ENCODE measurements around the gene GPR139.

The GPR139 gene

DNA sequence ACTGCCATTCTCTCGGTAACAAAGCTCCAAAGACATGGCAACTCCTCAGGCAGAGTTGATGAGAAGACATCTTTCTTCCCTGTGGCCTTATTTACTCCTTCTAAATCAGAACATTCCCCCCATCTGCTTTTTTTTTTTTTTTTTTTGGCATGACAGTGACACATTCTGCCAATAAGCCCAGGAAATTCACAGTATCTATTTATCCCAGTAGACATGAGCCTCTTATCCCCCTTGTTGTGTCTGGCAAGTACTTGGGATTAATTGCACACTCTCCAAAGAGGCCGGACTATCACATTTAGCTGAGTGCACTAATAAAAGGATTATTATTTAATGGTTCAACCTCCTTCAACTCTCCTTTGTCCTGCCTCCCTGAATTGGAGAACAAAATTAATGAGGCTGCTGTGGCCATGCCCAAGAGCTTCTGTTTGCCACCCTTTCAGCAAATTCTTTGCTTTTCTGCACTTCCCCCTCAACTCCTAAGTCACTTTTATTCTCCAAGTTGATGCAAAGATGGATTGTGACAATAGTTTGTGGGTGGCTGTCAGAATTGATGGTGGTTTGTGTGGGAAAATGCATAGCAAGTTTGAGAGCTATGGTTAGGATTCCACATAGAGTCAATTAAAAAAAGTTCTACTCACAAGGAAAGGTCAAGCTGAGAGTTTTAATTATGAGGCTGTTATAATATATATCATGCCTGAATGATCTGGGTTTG, 47.2 kb downstream of the GPR139 start:
- TF ChIP-seq, protein P1, sequence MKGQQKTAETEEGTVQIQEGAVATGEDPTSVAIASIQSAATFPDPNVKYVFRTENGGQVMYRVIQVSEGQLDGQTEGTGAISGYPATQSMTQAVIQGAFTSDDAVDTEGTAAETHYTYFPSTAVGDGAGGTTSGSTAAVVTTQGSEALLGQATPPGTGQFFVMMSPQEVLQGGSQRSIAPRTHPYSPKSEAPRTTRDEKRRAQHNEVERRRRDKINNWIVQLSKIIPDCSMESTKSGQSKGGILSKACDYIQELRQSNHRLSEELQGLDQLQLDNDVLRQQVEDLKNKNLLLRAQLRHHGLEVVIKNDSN (IDR thresholded peaks at IDR 0.05), result no peak
- TF ChIP-seq CEBPB (IDR thresholded peaks at IDR 0.05) (no peak), EP300 (IDR thresholded peaks at IDR 0.05; ENCODE audit: borderline replicate concordance) (no peak), TAF1 (IDR thresholded peaks at IDR 0.05; ENCODE audit: low read depth) (no peak), FOXM1 (IDR thresholded peaks at IDR 0.05; ENCODE audit: borderline replicate concordance, low read depth) (no peak), CREB1 (IDR thresholded peaks at IDR 0.05; ENCODE audit: low read depth) (no peak), TCF12 (IDR thresholded peaks at IDR 0.05; ENCODE audit: low read depth) (no peak)

DNA sequence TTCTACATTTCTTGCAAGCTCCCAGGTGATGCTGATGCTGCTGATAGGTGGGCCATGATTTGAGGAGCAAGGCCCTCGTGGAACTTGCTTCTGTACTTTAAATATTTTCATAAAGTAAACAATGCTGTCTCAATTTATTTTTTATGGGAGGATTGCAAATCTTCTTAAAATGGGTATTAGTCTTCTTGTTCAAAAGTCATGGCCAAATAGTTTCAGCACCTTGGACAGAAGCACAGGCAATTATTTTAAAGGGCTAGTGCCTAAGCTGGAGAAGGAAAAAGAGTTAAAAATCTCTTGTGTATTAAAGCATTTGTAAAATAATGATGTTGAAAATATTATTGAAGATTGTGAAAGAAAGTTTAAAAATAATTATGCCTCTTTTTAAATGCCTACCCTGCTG, 50.5 kb downstream of the GPR139 start:
- TF ChIP-seq TAF1 (IDR thresholded peaks at IDR 0.05; ENCODE audit: low read depth), result no peak
- TF ChIP-seq, protein P2, sequence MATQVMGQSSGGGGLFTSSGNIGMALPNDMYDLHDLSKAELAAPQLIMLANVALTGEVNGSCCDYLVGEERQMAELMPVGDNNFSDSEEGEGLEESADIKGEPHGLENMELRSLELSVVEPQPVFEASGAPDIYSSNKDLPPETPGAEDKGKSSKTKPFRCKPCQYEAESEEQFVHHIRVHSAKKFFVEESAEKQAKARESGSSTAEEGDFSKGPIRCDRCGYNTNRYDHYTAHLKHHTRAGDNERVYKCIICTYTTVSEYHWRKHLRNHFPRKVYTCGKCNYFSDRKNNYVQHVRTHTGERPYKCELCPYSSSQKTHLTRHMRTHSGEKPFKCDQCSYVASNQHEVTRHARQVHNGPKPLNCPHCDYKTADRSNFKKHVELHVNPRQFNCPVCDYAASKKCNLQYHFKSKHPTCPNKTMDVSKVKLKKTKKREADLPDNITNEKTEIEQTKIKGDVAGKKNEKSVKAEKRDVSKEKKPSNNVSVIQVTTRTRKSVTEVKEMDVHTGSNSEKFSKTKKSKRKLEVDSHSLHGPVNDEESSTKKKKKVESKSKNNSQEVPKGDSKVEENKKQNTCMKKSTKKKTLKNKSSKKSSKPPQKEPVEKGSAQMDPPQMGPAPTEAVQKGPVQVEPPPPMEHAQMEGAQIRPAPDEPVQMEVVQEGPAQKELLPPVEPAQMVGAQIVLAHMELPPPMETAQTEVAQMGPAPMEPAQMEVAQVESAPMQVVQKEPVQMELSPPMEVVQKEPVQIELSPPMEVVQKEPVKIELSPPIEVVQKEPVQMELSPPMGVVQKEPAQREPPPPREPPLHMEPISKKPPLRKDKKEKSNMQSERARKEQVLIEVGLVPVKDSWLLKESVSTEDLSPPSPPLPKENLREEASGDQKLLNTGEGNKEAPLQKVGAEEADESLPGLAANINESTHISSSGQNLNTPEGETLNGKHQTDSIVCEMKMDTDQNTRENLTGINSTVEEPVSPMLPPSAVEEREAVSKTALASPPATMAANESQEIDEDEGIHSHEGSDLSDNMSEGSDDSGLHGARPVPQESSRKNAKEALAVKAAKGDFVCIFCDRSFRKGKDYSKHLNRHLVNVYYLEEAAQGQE (IDR thresholded peaks at IDR 0.05; ENCODE audit: low read depth), result peak; percentile 88

DNA sequence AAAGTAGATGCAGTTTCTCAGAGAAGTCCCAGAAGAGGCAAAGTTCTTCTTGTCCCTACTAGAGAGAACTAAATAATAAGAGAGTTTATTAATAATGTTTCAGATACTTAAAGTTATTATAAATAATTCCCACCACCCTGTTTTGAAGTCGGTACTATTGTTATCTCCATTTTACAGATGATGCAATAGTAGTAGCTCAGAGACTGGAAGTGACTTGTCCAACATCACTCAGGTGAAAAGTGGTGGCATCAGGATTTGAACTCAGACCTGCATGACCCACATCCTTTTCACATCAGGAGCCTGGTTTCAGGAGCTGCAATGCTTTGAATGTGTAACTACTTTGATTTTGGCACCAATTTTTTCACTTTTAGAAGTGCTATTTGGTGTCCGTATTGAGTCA, 52.7 kb downstream of the GPR139 start:
- no peak for TF ChIP-seq TEAD4 (IDR thresholded peaks at IDR 0.05)
- no peak for TF ChIP-seq EGR1 (IDR thresholded peaks at IDR 0.05)
- TF ChIP-seq EP300 (IDR thresholded peaks at IDR 0.05; ENCODE audit: borderline replicate concordance), result no peak
- no peak for TF ChIP-seq ZBTB7A (IDR thresholded peaks at IDR 0.05; ENCODE audit: low read depth)

DNA sequence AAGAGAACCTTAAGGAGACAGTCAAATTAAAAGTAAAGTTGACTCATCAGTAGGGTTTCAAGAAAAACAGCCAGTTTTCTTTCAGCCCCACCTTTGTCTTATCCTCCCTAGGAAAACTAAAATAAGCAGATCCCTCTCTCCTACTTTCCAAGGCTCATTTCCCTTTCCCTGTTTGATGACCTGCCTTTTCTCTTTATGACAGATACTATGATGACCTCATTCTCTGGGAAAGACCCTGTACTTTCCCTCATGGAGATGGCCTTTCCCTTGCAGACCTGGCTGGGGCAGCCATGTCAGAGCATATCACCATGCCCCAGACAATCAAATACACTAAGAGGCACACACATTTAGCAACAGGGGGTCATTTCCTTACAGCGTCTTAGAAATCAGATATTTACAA, 53.6 kb downstream of the GPR139 start:
- TF ChIP-seq ZBTB7A (IDR thresholded peaks at IDR 0.05; ENCODE audit: low read depth), result no peak
- TF ChIP-seq CREB1 (IDR thresholded peaks at IDR 0.05; ENCODE audit: low read depth), result no peak
- no peak for TF ChIP-seq RAD21 (IDR thresholded peaks at IDR 0.05; ENCODE audit: low read depth)
- no peak for TF ChIP-seq EGR1 (IDR thresholded peaks at IDR 0.05)
- TF ChIP-seq TEAD4 (IDR thresholded peaks at IDR 0.05), result no peak
- TF ChIP-seq, protein P3, sequence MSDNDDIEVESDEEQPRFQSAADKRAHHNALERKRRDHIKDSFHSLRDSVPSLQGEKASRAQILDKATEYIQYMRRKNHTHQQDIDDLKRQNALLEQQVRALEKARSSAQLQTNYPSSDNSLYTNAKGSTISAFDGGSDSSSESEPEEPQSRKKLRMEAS (IDR thresholded peaks at IDR 0.05), result no peak
- TF ChIP-seq CEBPB (IDR thresholded peaks at IDR 0.05), result no peak
- no peak for TF ChIP-seq YY1 (IDR thresholded peaks at IDR 0.05; ENCODE audit: low read depth)
- TF ChIP-seq FOXM1 (IDR thresholded peaks at IDR 0.05; ENCODE audit: borderline replicate concordance, low read depth), result no peak
- TF ChIP-seq EP300 (IDR thresholded peaks at IDR 0.05; ENCODE audit: borderline replicate concordance), result no peak
- TF ChIP-seq, protein P2 (IDR thresholded peaks at IDR 0.05; ENCODE audit: low read depth), result no peak
- TF ChIP-seq, protein P1 (IDR thresholded peaks at IDR 0.05), result no peak
- TF ChIP-seq TCF12 (IDR thresholded peaks at IDR 0.05; ENCODE audit: low read depth), result no peak
- TF ChIP-seq TAF1 (IDR thresholded peaks at IDR 0.05; ENCODE audit: low read depth), result no peak
- TF ChIP-seq NFIC (IDR thresholded peaks at IDR 0.05), result no peak

DNA sequence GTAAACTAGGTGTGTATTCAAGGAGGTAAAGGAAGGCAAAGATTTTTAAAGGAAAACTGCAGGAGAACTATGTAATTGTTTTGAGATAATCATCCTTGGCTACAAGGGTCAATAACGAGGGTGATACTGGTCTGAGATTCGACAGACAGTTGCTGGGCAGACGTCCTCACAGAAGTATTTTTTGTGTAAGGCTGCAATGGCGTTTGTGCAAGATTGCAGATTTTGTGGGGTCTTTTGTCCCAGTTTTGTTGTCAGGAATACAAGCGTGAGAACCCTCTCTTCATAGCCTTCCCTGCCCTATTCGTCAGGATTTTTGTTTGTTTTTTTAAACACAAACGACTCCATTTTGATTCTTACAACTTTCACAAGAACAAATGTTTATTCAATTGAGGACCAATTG, 57.5 kb downstream of the GPR139 start:
- no peak for TF ChIP-seq FOXM1 (IDR thresholded peaks at IDR 0.05; ENCODE audit: borderline replicate concordance, low read depth)
- no peak for TF ChIP-seq RAD21 (IDR thresholded peaks at IDR 0.05; ENCODE audit: low read depth)
- TF ChIP-seq ZBTB7A (IDR thresholded peaks at IDR 0.05; ENCODE audit: low read depth), result no peak
- TF ChIP-seq TAF1 (IDR thresholded peaks at IDR 0.05; ENCODE audit: low read depth), result no peak
- TF ChIP-seq, protein P3 (IDR thresholded peaks at IDR 0.05), result no peak
- no peak for TF ChIP-seq EGR1 (IDR thresholded peaks at IDR 0.05)
- TF ChIP-seq CEBPB (IDR thresholded peaks at IDR 0.05), result no peak
- TF ChIP-seq CREB1 (IDR thresholded peaks at IDR 0.05; ENCODE audit: low read depth), result no peak
- TF ChIP-seq TEAD4 (IDR thresholded peaks at IDR 0.05), result no peak
- no peak for TF ChIP-seq TCF12 (IDR thresholded peaks at IDR 0.05; ENCODE audit: low read depth)
- TF ChIP-seq EP300 (IDR thresholded peaks at IDR 0.05; ENCODE audit: borderline replicate concordance), result no peak
- TF ChIP-seq NFIC (IDR thresholded peaks at IDR 0.05), result no peak
- TF ChIP-seq, protein P2 (IDR thresholded peaks at IDR 0.05; ENCODE audit: low read depth), result no peak
- TF ChIP-seq, protein P1 (IDR thresholded peaks at IDR 0.05), result no peak
- TF ChIP-seq YY1 (IDR thresholded peaks at IDR 0.05; ENCODE audit: low read depth), result no peak

Measured in Ishikawa (cell line).